H7 (cell line): ENCODE measurements around the gene RNF121. TPM values are rescaled to one million over a fixed set of nuclear protein-coding genes. Genes with fewer than 3 reads are reported as not detected.

Experiments used
- DNase-seq: peaks from one replicate; pipeline ENCODE4 v3.0.0; 2012
- H3K27me3 ChIP-seq: 2 replicates; pipeline ENCODE4 v1.6.0; 2011; ENCODE audit warnings: mild to moderate bottlenecking, low read length; ENCODE audit not compliant: control insufficient read depth, insufficient read depth
- H3K36me3 ChIP-seq: replicated peaks from 2 replicates; pipeline ENCODE4 v1.5.1; 2011; ENCODE audit warnings: low read length; ENCODE audit not compliant: control insufficient read depth, insufficient read depth
- H3K4me3 ChIP-seq: 2 replicates; pipeline ENCODE4 v1.5.1; 2011; ENCODE audit warnings: low read depth, mild to moderate bottlenecking, control low read depth, low read length, moderate library complexity; ENCODE audit not compliant: insufficient read depth
- total RNA-seq: library from RNA; depleted of rRNA; stranded (reverse); fragments of >200 nt; shearing (Covaris generic); gene quantifications from 2 replicates; pipeline ENCODE4 v1.2.3, GENCODE V29; 2014

RNF121 gene
- total RNA-seq, 1 experiment from 2014 or later = 22.7 TPM

DNA sequence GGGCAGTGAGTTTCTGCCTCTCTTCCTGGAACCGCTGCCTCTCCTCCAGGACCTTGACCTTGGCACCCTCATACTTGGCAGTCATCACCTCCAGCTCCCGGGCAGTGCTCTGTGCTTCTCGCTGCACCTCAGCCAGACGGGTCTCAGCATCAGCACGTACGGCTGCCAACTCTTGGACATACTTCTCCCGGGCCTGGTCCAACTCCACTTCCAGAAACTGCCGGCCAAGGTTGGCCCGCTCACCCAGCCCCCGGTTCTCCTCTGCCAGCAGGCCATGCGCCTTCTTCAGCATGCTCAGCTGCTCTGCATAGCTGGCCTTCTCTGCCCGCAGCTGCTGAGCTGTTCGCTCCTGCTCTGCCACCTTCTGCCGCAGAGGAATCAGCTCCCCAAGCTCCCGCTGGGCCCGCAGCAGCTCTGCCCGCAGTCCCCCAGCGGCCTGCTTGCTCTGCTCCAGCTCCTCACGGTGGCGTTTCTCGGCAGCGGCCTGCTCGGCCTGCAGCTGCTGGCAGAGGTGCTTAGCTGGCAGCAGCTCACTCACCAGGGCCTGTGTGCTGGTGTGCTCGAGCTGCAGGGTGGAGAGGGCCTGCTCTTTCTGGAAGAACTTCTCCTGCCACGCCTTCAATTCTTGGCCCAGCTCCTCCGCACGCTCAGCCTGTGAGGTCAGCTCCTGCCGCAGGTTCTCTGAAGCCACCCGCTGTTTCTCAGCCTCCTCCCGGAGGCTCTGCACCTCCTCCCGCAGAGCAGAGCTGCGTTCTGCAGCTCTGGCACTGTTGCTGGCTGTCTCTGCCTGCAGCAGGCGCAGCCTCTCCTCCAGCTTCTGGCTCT lies 84.3 kb downstream of the RNF121 start:
- Histone ChIP-seq H3K36me3 (peaks cover 64% of the 10 kb centered on the region), H3K4me3 (no peak overlapping the region)
- DNase-seq = peak; percentile 45

GRCh38 chr11:72013765-72014711 lies 85.2 kb downstream of the RNF121 start:
- Histone ChIP-seq H3K36me3 (peaks cover 65% of the 10 kb centered on the region), H3K4me3 (no peak overlapping the region), H3K27me3 (no peaks in the 10 kb centered on the region)
- peak; percentile 41 for DNase-seq

More for the DNA sequence above, 84.3 kb downstream of the RNF121 start:
- no peaks in the 10 kb centered on the region for H3K27me3 ChIP-seq

DNA sequence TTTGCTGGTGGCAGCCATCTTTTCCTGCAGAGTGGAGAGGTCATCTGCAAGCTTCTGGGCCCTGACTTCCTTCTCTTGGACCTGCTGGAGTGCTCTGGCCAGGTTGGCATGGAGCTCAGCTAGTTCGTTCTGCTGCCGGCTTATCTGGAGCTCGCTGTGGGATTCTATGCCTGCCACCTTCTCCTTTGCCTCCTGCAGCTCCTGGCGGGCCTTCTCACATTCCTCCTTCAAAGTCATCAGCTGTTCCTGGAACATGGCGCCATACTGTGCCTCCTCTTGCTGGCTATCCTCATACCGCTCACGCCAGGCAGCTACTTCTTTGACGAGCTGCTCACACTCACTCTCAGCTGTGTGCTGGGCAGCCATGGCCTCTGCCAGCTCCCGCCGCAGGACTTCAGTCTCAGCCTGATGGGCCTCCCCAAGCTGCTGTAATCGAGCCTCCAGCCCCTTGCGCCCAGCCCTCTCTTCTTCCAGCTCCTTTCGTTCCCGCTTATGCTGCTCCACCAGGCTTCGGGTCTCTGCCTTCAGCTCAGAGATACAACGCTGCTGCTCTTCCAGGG lies 86.0 kb downstream of the RNF121 start:
- no peaks in the 10 kb centered on the region for H3K27me3 ChIP-seq
- H3K36me3 ChIP-seq = peaks cover 63% of the 10 kb centered on the region
- DNase-seq = peak; percentile 29

DNA sequence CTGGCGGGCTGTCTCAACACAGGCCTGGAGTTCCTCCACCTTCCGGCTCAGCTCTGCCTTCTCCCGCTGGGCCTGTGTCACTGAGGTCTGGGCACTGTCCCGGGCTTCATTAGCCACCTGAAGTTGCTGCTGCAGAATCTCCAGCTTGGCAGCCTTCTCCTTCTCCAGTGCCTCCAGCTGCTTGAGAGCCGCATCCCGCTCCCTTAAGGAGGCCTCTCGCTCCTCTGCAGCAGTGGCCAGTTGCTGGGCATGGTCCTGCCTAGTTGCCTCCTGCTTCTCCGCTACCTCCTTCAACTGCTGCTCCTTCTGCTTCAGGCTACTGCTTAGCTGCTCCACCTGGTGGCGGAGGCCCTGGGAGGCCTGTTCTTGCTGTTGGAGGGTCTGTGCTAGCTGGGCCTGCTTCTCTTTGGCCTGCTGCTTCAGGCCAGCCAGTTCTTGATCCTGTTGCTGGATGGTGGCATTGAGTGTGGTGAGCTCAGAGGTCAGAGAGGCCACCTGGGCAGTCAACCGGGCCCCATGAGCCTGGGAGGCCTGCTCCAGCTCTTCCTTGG lies 86.7 kb downstream of the RNF121 start:
- H3K36me3 ChIP-seq = peaks cover 66% of the 10 kb centered on the region
- H3K27me3 ChIP-seq = no peaks in the 10 kb centered on the region
- no peak overlapping the region for H3K4me3 ChIP-seq
- DNase-seq = peak; percentile 66

More for the DNA sequence above, 86.0 kb downstream of the RNF121 start:
- no peak overlapping the region for H3K4me3 ChIP-seq

DNA sequence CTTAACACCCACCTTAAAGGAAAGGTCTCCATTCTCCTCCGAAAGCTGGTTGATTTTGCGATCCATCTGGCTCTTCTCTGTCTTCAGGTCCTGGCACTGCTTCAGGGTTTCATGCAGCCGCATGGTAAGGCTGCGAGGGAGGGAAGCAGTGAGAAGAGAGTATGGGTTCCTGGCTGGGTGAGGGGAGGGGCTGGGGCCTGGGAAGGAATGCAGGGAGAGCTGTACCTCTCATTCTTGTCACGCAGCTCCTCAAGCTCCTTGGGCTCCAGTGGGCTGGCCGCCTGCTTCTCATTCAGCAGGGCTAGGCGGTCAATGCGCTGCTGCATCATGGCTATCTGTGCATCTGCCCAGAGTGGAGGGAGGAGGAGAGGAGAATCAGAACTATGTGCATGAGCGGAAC lies 89.3 kb downstream of the RNF121 start:
- peaks cover 60% of the 10 kb centered on the region for H3K36me3 ChIP-seq
- DNase-seq = peak; percentile 7

DNA sequence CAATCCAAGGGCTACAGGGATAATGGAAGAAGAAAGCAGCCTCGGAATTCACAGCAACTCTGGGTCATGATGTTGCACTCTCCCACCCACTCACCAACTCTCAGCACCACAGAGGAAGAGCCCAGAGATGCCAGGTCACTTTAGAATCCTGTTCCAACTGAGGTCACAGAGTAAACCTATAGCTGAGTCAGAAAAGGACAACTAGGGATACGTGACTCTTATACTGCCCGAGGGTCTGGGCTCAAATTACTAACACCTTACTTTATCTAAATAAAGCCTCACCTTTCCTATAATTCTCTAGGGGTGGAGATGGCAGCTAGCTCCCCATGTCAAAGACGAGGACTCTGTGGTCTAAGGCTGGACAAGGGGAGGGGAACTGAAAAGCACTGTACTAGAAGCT lies 94.5 kb downstream of the RNF121 start:
- no peak for DNase-seq
- H3K4me3 ChIP-seq = no peak overlapping the region
- peaks cover 35% of the 10 kb centered on the region for H3K36me3 ChIP-seq
- H3K27me3 ChIP-seq = no peaks in the 10 kb centered on the region

More for the DNA sequence above, 89.3 kb downstream of the RNF121 start:
- Histone ChIP-seq H3K4me3 (no peak overlapping the region), H3K27me3 (no peaks in the 10 kb centered on the region)

DNA sequence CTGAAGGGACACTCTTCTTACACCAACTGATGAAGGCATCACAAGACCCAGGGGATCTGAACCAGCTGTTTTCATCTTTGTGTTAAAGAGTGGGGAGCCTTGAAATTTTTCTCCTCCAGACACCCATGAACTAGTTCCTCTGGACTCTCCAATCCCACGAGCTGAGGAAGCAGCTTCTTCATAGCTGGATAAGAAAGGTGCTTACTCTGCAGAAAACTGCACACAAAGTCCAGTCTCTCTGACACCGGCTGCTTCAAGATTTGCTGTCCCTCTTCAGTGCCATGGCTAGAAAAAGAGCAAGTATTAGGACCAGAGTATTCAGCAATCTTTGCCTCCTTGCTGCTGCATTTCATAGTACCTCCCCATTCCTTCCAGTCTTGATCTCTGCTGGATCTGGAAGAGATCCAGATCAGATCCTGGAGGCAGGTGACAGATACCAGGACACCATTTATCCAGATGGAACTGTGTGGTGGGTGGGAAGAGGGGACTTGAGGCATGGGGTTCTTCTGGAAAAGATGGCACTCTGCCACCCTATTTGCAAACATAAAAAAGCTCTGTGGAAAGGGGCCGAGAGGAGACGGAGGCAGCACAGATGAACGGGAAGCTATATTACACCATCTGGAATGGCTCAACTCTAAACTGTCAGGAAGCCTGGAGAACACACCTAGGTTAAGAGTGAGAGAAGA lies 95.4 kb downstream of the RNF121 start:
- DNase-seq = no peak

GRCh38 chr11:72026090-72026489 lies 97.2 kb downstream of the RNF121 start:
- Histone ChIP-seq H3K4me3 (no peak overlapping the region), H3K36me3 (peaks cover 21% of the 10 kb centered on the region), H3K27me3 (no peaks in the 10 kb centered on the region)
- no peak for DNase-seq

More for the DNA sequence above, 95.4 kb downstream of the RNF121 start:
- Histone ChIP-seq H3K36me3 (peaks cover 29% of the 10 kb centered on the region), H3K27me3 (no peaks in the 10 kb centered on the region), H3K4me3 (no peak overlapping the region)

- DNase-seq = no peak
- no peak overlapping the region for H3K4me3 ChIP-seq
- H3K36me3 ChIP-seq = peaks cover 3% of the 10 kb centered on the region
- H3K27me3 ChIP-seq = no peaks in the 10 kb centered on the region
Measured at GRCh38 chr11:72030472-72031045, 101.7 kb downstream of the RNF121 start.

- Histone ChIP-seq H3K36me3 (no peaks in the 10 kb centered on the region; the same call in 1 of the 2 replicates), H3K27me3 (no peaks in the 10 kb centered on the region), H3K4me3 (no peak overlapping the region)
- no peak for DNase-seq
Measured at GRCh38 chr11:72036687-72037086, 107.8 kb downstream of the RNF121 start.

DNA sequence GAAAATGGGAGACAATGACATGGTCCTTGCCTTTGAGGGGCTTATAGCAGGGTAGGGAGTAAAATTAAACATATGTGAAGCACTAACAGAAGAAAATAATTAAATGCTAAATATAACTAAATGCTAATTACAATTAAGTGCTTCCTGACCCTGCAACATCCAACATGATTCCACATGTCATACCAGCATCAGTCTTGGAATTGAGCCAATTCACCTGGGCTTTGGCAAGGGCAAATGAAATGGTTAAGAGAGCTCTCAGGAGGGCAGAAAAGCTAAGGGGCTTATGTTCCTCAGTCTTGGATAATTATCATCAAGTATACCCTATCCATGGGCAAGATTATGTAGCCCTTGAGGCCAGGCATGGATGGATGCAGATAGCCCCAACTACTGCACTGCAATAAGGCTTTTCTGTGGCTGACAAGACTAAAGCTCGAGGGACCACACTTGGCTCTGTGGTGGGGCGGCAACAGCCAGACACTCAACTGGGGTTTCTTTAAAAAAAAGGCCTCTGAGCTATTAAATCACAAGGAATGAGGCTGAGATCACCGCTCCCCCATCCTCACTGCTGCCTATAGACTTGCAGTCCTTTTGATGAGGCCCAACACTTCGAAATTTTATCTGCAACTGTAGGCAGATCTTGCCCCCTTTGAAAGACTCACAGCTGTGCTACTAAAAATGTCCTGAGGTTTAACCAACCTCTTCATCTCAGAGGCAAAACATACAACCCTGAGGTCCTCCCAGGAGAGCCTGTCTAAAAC lies 108.9 kb downstream of the RNF121 start:
- Histone ChIP-seq H3K36me3 (no peaks in the 10 kb centered on the region; the same call in 1 of the 2 replicates), H3K4me3 (no peak overlapping the region), H3K27me3 (no peaks in the 10 kb centered on the region)
- no peak for DNase-seq

GRCh38 chr11:72038491-72038890 lies 109.6 kb downstream of the RNF121 start:
- no peak overlapping the region for H3K4me3 ChIP-seq
- DNase-seq = no peak

More at GRCh38 chr11:72038491-72038890, 109.6 kb downstream of the RNF121 start:
- Histone ChIP-seq H3K27me3 (no peaks in the 10 kb centered on the region), H3K36me3 (no peaks in the 10 kb centered on the region; the same call in 1 of the 2 replicates)
